DMS114 treated with DMSO at 0.1 percent for 48 hours (cell line): ENCODE data around the gene ELOB.
A peak's percentile ranks its signal among the peaks of the same experiment; 100 is the strongest.

Source experiments
- DNase-seq: peaks from one replicate; lab custom pipeline; 2025; ENCODE audit not compliant: unreplicated experiment; lab: John Stamatoyannopoulos, UW

ELOB gene

GRCh38 chr16:2784358-2785100 lies 7.4 kb upstream of the ELOB start:
- DNase-seq, result no peak

- DNase-seq, result no peak
Observed at GRCh38 chr16:2783581-2784357, 6.7 kb upstream of the ELOB start.

DNA sequence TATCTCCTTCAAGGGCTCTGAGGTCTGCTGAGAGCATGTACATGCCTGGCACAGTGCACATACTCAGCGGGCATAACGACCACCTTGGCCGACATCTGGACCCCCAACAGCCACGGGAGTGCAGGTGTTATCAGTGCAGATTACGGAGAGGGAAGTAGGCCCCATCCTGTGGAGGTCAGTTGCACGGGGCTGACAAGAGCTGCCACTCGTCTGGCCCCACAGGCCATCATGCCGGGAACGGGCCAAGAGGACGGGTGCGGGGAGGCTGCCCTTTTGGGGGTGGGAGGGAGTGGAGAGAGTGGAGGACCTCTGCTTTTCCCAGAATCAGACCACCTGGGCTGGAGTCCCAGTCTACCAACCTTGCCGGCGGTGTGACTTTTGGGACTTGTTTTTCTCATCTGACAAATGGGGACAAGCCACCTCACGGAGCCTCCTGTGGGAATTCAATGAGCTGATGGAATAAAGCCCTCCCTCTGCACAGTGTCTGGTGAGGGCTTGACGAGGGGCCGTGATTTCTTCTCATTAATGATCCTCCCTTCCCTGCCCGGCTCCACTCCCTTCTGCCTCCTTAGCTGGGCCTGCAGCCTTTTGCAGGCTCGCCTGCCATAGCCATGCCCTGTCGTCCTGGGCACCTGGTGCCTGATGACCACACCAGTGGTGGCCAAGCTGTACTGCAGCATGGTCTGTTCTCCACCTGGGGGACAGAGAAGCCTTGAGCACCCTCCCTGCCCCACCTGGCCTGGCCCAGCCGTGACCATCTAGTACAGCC lies 5.7 kb upstream of the ELOB start:
- DNase-seq, result no peak

DNA sequence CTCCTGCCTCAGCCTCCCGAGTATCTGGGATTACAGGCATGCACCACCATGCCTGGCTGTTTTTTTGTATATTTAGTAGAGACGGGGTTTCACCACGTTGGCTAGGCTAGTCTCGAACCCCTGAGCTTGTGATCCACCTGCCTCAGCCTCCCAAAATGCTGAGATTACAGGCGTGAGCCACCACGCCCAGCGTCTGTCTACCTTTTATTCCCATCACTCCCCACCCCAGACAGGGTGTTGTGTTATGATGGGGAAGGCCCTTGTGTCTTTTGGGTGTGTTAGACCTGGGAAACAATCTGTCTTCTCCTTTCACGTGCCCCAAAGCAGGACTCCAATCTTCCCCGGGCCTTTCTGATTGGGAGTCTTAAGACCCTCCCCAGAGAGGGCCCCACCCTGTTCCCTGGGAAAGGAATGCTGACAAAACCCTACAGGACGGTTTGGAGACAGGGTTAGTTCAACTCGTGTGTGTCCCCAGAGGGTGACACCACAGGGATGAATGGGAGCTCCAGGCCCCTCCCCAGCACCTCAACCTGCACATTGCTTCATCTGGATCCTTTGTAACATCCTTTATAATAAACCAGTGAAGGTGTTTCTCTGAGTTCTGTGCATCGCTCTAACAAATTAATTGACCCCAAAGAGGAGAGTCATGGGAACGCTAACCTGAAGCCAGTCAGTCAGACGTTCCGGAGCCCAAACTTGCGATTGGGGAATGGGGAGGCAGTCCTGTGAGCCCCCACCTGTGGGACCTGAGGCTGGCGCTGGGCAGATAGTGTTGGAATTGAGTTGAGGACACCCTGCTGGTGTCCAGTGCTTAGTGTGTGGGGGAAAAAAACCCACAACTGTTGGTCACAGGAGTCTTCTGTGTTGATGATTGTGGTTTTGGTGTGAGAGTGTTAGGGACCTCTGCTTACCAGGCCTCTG lies 3.2 kb upstream of the ELOB start:
- no peak for DNase-seq

DNA sequence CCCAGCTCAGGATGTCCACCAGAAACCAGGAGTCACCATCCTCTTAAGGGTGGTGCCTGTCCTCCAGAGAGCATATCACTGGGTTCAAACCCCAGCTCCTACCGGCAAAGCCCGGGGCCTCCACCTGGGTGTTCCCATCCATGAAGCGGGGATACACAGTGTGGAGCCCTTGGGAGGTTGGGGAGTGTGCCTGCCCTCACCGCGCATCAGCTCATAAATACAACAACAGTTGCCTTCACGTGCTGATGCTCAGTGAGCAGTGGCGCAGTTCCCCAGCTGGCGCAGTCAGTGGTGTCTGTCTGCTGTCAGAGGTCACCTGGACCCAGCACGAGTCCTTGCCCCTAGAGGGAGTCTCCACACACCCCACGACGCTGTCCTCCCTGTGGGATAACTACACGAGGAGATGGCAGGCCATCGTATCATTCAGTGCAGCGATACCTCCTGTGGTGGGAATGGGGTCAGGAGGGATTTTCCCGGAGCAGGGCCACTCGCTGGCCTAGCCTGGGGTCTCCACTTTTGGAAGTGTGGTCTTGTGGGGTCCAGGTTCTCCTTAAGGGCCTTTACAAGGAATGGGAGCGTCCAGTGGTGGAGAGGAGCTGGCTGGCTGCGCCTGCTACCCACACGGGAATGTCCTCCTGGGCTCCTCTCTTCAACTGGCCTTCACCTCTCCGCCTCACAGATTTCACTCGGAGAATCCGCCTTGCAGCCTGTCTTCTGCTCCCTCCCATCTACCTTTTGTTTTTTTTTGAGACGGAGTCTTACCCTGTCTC lies 2.3 kb upstream of the ELOB start:
- no peak for DNase-seq

- DNase-seq, result no peak
Observed at GRCh38 chr16:2778630-2778958, 1.5 kb upstream of the ELOB start.

DNA sequence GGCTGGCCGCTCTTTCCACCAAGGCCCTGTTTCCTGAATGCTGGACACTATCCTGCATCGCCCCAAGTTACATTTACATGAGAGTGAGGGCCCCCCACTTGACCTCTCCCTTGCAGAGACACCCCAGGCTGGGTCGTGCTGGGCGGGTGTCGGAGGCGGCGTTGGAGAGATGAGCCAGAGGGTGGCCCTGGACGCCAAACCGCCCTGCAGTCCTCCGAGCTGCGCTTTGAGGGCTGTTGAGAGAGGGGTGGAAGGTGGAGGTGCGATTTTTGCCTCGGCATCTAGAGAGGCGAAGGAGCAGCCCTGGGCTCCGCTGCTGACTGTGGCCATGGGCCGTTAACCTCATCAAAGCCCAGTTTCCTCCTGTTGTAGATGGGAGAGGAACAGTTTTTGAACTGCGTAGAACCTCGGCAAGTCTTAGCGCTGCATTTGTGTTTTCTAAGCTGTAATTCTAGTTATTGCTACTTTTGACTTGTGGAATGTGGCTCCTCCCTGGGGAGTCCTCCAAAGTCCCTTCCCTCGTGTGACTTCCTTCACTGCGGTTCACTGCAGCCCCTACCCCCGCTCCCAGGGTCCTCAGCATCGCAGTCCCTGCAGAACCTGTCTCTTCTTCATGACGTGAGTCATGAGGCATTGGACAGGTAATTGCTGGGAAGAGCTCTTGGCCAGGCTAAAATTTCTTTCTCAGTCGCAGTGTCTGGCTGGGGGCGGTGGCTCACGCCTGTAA lies 986 bp upstream of the ELOB start:
- no peak for DNase-seq

GRCh38 chr16:2776500-2777139 lies 460 bp downstream of the ELOB start:
- DNase-seq, result no peak

DNA sequence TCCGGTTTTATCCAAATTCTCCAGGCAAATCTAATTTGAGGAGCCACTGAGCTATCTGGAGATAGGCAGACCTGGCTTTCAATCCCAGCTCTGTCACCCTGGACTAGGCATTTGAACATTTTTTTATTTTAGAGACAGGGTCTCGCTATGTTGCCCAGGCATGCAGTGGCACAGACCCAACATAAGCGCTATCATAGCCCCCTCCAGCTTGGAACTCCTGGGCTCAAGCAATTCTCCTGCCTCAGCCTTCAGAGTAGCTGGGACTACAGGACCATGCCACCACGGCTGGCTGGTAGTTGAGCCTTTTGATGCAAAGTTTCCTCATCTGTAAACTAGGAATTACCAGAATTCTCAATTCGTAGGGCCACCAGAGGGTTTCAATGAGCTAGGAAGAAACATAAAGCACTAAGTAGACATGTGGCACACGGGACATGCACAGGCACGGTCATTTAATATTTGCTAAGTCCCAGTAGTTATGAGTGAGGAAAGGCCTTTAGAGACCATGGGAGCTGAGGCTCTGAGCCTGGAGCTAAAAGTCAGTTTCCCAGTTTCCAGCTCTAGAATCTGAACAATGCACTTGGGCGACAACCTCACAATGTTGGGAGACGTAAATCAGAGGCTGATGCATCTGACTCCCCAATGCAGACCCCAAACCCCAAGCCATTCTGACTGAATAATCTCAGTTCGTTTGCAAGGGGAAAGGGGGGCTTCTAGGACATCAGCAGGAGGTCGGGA lies 1.1 kb downstream of the ELOB start:
- no peak for DNase-seq

- DNase-seq, result no peak
Observed at GRCh38 chr16:2775131-2775716, 1.9 kb downstream of the ELOB start.

DNA sequence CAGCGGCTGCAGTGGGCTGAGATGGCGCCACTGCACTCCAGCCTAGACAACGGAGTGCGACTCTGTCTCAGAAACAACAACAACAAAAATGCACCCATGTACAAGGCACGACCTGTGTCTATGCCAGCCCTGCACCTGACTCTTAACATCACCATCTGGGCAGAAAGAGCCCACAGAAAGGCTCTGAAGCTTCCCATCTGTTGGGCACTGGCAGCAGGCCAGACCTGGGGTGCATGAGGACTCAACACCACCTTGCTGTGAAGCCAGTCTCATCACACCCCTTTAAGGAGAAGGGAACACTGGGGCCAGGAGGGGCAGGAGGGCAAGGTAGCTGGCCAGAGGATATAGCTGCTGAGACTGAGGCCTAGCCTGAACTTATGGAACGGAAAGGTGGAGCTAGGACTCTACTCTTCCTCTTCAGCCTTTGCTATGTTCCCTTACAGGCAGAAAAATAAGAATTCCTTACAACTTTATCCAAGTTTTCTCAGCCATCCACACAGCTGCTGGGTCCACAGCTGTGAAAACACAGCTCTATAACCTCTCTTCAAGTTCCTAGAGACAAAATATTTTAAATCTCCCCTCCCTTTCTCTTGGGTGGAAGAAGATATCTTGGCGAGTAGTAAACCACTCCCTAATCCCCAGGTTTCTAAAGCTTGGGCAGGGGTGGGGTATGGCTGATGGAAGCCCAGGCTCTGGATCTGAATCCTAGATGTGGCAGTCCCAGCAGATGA lies 2.8 kb downstream of the ELOB start:
- no peak for DNase-seq

GRCh38 chr16:2773188-2773968 lies 3.7 kb downstream of the ELOB start:
- DNase-seq, result no peak

DNA sequence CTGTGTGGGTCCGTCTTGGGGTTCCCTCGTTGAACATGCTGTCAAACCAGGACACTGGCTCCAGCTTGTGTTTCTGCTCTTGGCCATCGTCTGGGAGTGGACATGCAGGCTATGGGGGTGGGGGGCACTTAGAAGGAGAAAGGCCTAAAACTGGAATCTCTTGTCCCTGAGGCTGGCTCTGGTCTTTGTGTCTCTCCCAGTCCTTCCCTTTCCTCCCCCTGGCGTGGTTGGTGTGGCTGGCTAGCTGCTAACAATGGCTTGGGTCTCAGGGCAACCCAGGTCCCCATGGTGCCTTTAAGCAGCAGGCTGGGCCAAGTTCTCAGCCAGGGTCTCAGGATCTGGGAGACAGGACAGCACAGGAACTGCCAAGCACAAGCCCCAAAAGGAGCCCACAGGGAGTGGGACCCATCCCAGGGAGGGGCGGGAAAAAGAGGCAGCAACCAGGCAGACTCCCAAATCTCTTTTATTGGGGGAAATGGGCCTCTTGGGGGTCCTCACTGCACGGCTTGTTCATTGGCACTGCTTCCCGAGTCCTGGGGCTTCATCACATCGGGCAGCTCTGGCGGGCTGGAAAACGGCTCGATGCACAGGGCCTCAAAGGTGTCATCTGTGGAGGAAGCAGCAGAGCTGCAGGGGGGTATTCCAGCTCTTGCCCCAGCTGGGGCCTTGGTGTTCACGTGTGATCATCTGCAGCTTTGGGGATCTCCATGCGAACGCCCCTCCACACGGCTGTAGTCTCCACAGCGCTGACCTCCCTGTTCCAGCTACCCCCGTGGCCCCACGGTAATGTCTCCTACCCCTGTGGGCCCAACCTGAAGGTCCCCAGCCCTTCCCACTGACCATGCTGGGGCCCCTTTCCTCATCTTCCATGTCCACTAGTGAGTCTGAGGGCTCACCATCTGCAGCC lies 5.3 kb downstream of the ELOB start:
- no peak for DNase-seq

GRCh38 chr16:2770057-2770951 lies 6.8 kb downstream of the ELOB start:
- DNase-seq, result peak; percentile 27

GRCh38 chr16:2769675-2770056 lies 7.4 kb downstream of the ELOB start:
- peak; percentile 32 for DNase-seq
